Neural progenitor cell (in vitro differentiated cells): ENCODE results near the gene IL1RAPL1.

Experiments
- CTCF ChIP-seq: fragments of 200-600 bp; sonication (generic); IDR thresholded peaks from 2 replicates; pipeline ENCODE4 v1.5.1; 2017; ENCODE audit warnings: antibody characterized with exemption, mild to moderate bottlenecking
- EZH2 ChIP-seq: fragments of 200-600 bp; sonication (generic); IDR thresholded peaks from 2 replicates; pipeline ENCODE4 v1.6.1; 2017; ENCODE audit warnings: antibody characterized with exemption, mild to moderate bottlenecking, moderate library complexity
- EZH2phosphoT487 ChIP-seq: fragments of 200-600 bp; sonication (generic); IDR thresholded peaks from 2 replicates; pipeline ENCODE4 v1.6.1; 2017; ENCODE audit warnings: antibody characterized with exemption

- TF ChIP-seq CTCF: no peak
- TF ChIP-seq EZH2: no peak
- no peak for TF ChIP-seq EZH2phosphoT487
Measured at GRCh38 chrX:28922106-28922505, 334.9 kb downstream of the IL1RAPL1 start.
